ENCODE results near the gene ZBTB33.

- no peak for TF ChIP-seq CTCF (IDR thresholded peaks at IDR 0.05)
- TF ChIP-seq POLR2A (IDR thresholded peaks at IDR 0.05), result no peak
- TF ChIP-seq POLR2AphosphoS5 (IDR thresholded peaks at IDR 0.05), result no peak
- TF ChIP-seq EP300 (IDR thresholded peaks at IDR 0.05), result no peak
Measured at GRCh38 chrX:120228187-120228908, 22.3 kb upstream of the ZBTB33 start.
